ENCODE data around the gene RCSD1.
"Not testable (repeated sequence)": the region's sequence is repeated elsewhere in the genome, so short reads cannot be mapped to it uniquely, and the experiment has no call there.

Gene RCSD1

DNA sequence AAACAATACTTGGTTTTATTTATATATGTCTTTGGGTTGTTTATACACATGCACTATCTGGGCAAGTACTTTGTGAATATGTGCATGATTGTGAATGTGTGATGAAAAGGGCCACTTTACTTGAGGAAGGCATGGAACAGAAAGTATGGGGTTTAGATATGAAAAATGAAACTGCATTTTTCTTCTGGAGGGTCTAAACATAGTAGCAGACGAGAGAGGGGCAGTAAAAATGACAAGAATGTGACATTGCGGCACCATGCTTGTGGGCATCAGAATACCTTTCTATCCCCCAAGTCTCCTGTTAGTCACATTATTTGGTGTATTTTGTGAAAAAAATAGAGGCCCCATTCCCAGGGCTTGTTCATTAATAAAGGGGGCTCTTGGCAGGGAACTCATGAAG lies 76.3 kb downstream of the RCSD1 start:
- H3K4me3 ChIP-seq (ENCODE audit: low read depth, low read length): no peak overlapping the region
- no peak for DNase-seq (ENCODE audit: low read depth)

DNA sequence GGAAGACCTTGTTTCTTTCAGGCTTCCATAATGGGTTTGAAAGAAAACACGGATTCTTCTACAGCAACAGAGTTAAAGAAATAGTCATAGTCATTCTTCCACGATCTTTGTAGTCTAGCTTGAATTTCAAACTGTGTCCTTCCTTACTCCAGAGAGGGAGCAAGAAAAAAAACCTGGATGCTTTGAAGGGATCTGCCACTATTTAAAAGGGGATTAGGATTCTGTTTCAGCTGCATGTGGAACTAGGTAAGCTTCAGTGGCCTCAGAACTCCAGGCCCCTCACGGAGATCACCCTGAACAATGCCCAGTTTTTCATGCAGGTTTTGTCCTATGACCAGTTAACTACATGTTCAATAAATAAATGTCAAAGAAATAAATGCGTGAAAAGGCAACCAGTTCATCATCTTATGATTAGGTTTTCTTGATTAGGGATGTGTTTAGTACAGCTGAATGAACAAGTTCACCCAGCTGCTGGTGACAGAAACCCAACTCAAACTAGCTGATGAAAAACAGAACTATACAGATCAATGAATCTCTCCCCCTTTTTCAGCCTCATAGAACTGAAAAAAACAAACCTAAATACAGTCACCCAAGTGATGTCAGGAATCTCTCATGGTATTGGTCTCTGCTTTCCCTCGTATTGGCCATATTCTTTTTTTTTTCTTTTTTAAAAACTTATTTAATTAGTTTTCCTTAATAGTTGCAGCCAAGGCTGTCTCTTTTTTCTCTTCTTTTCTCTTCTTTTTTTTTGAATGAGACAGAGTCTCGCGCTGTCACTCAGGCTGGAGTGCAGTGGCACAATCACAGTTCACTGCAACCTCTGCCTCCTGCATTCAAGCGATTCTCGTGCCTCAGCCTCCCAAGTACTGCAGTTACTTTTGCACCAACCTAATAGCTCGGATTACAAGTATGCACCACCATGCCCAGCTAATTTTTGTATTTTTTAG lies 77.2 kb downstream of the RCSD1 start:
- no peak for DNase-seq (ENCODE audit: low read depth)
- no peak overlapping the region for H3K4me3 ChIP-seq (ENCODE audit: low read depth, low read length)

DNA sequence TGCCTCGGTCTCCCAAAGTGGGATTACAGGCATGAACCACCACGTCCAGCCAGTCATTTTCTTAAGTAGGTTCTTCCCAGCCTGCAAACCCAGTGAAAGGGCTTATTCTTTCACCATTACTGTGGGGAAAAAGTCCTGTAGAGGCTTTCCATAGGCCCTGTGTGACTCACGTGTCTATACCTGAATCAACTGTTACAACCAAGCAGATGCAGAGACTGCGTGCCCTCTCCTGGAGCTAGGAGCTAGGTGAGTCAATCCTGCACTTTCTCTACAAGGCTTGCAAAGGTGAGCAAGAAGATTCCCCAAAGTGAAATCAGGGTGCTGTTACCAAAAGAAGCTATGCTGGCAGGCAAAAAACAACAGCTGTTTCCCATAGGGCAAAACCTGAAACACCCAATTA lies 77.9 kb downstream of the RCSD1 start:
- no peak for DNase-seq (ENCODE audit: low read depth)
- H3K4me3 ChIP-seq (ENCODE audit: low read depth, low read length): no peak overlapping the region

DNA sequence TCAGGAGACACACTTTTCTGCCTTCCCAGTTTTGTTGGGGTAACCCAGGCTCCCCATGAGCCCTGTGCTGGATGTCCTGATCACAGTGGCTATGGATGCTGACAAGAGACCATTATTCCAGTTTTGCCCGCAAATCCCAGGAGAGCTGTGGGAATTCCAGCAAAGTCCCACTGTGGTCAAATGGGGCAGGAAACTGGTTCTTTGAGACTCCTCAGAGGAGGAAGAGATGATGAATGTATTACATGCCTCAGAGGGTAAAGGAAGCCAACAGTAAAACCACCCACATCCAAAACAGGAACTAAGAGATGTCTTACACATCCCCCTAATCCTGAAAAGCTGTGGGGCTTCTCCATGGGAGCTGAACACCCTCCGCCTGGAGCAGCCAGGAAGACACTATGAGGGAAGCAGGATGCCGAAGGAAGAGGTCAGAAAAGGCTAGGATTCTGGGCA lies 78.9 kb downstream of the RCSD1 start:
- no peak for DNase-seq (ENCODE audit: low read depth)

DNA sequence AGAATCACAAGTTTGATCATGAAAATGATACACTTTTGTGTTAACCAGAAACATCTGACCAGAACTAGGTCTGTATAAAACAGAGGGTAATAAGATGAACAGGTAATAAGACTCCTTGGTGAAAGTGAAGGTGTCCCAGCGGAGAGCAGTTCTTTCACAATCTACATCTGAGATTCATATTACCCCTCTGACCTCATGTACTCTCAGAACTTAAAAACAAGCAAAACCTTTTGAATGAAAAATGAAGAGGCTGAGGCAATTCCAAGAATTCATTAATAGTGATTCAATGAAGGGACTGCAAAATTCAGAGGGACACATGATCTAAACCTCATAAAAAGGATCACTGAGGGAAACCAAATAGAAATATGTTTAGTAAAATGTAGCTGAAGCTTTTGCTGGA lies 80.8 kb downstream of the RCSD1 start:
- no peak for DNase-seq (ENCODE audit: low read depth)
- H3K4me3 ChIP-seq (ENCODE audit: low read depth, low read length): no peak overlapping the region

More for the DNA sequence above, 78.9 kb downstream of the RCSD1 start:
- H3K4me3 ChIP-seq (ENCODE audit: low read depth, low read length): no peak overlapping the region

DNA sequence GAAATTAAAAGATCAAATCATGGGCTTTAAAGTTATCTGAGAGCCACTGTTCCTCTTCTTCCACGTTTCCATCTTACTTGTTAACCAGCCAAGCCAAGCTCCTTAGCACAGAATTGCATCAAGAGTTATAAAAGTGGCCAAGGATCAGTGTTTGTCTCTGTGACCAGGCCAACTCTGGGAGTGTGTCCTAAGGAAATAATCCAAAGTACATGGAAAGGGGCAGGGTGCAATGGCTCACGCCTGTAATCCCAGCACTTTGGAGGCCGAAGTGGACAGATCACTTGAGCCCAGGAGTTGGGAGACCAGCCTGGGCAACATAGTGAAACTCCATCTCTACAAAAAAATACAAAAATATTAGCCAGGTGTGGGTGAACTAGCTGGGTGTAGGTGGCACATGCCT lies 81.8 kb downstream of the RCSD1 start:
- no peak overlapping the region for H3K4me3 ChIP-seq (ENCODE audit: low read depth, low read length)
- no peak for DNase-seq (ENCODE audit: low read depth)

DNA sequence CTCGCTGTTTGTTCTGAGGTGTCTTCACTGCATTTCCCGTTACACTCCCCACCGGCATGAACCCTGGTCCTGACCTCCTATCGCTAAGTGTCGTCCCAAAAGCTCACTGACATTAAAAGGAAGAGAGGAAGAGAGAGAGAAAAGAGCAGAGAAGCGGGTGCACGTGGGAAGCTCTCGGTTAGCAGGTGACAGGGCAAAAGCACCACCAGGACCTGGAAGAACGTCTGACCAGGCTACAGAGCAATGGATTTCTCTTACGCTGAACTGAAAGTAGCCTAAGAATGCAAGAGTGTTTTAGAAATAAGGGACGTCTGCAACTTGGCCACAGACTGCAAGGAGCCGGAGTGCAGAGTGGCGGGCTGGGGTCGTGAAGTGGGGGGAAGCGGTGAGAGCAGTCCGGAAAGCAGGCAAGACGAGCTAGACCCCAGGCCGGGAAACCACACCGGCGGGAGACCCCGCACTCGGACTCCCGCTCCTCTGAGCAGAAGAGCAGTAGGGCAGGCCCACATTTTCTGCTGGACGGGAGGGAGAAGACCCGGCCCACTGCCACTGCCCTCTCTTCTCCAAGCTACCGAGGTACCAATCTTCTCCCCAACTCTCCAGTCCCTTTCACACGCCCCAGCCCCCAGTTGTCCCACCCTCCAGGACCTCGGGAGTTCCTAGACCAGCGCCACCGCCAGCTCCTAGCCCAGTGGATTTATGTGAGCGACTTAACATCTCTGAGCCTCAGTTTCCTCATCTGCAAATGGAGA lies 83.5 kb downstream of the RCSD1 start:
- peak overlapping the region; percentile 88 for H3K4me3 ChIP-seq (ENCODE audit: low read depth, low read length)
- no peak for DNase-seq (ENCODE audit: low read depth)

DNA sequence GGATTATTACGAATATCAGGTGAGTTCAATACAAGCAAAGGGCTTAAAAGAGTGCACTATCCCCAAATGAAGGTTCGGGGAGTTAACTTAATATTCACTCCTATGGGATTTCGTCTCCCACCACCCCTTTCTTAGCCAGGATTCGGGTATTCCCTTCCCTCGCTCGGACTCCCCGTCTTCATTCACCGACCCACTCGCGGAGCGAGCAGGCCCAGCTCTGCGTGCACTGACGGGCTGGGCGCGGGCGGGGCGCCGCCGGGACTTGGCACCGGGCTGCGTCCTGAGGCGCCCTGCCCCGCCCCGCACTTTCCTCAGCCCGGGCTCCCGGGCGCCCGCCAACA lies 84.0 kb downstream of the RCSD1 start:
- DNase-seq (ENCODE audit: low read depth): no peak
- H3K4me3 ChIP-seq (ENCODE audit: low read depth, low read length): peak overlapping the region; percentile 88

DNA sequence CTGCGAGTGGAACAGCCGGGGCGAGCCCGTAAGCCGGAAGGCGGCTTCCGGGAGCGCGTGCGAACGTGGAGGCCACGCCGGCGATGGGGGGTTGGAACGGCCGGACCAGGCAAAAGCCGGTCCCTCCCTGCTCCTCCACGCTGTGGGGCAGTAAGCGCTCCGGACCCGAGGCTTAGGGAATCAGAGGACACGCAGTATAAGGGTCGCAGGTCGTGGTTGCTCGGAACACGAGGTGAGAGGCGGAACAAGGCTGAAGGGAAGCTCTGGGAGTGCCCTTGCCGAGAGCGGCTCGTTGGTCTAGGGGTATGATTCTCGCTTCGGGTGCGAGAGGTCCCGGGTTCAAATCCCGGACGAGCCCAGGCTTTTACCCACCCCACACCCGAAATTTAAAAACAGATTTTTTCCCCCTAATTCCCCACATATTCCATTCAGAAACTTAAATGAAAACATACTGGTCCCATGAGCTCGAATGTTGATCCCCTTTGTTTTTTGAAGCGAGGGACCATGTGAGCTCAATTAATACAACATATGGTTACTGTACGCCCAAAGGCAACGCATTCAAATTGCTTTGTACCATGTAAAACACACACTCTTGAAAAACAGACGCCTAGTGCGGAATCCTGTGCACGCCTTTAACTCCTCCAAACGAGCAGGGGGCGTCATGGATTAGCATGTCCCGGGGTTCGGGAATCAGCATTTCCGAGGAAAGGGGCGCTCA lies 84.6 kb downstream of the RCSD1 start:
- peak overlapping the region; percentile 88 for H3K4me3 ChIP-seq (ENCODE audit: low read depth, low read length)
- peak; percentile 38 for DNase-seq (ENCODE audit: low read depth)

DNA sequence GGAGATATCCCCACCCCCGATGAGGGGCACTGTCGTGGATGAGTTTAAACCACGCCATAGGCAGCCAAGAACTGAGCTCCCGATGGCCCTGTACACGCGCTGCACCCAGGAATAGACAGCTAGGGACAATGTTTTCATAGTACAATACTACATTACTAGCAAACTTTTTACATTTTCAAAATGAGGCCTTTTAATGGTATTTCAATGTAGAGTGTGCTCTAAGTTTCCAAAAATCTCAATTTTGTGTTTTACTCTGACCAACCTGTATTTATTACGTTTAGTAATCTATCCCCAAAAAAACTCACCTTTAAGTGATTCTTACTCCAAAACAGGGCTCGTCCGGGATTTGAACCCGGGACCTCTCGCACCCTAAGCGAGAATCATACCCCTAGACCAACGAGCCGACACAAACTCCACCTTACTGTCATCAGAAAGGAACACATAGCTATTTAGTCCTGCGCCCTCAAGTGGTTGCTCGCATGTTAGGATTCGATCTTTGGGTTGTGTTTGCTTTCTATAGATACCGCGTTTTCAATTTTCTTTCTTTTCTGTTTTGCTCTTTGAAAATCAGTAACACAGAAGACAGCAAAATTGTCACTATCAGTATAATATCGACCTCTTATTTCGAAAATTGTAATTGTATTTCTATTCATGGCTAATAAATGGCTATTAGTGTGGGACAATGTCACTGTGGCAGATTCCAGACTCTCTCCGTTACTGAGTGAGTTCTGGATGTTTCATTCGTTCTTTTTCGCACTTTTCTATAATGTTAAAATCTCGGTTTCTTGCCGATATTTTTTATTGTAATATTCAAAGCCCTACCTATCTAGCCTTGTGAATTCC lies 85.3 kb downstream of the RCSD1 start:
- H3K4me3 ChIP-seq (ENCODE audit: low read depth, low read length): peak overlapping the region; percentile 88
- DNase-seq (ENCODE audit: low read depth): peak; percentile 63

DNA sequence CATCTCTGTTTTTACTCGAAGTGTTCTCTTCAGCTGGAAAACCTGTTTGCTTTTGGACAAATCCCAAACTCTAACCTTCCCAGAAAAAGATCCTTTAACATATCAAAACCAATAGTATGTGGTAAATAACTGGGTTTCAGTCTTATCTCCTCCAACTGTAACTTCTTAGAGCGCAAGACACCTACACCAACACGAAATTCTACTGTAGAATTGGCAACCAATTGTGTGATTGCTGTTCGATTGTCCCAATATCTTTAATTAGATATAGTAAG lies 85.9 kb downstream of the RCSD1 start:
- DNase-seq (ENCODE audit: low read depth): no peak

DNA sequence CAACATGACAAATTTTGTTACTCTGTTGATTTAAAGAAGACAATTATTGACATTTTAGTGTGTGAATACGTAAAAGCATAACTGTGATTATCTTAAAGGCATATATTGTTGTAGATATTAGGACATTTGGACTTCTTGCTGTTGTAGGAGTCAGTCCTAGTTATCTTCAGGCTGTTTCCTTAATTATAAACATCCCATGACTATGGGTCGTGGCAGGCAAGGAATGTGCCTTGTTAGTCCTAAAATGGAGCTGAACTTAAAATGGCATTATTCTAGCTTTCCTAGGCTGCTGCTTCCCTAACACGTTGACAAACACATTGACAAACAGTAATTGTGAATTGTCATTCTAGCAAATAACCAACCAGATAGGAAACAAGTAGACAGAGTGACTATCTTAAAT lies 87.3 kb downstream of the RCSD1 start:
- no peak for DNase-seq (ENCODE audit: low read depth)
- H3K4me3 ChIP-seq (ENCODE audit: low read depth, low read length): no peak overlapping the region

More for the DNA sequence above, 85.9 kb downstream of the RCSD1 start:
- peak overlapping the region; percentile 88 for H3K4me3 ChIP-seq (ENCODE audit: low read depth, low read length)

DNA sequence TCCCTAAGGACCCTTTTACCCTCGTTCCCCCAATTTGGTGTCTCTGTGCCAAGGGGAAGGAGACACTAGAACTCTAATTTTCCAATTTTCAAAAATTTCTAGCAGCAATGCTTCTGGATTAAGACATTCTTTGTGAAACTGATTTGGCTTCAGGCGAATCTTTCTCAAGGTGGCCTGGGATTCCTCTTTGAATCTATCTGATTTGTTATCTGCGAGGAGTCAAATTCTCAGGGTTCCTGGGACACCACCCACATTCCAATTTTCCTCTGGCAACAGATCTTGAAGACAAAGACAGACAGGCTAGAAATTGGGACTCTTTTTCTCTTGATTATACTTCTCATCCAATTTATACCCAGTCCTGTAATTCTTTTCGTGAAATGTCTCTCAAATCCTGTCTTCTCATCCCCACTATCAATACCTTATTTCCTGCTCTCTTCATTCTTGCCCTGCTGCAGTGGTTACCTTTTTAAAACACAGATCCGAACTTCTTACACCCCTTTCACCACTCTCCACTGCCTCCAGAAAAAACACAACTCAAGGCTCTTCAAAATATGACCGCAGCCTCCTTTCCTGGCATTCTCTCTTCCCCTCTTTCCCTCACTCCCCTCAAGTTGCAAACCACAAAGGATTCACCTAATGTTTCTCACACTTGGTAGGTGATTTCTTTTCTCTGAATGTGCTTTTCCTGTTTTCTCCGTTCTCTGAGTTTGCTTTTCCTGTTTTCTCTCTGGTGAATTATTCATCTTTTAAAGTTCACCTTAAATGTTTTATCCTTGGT lies 89.1 kb downstream of the RCSD1 start:
- H3K4me3 ChIP-seq (ENCODE audit: low read depth, low read length): no peak overlapping the region
- no peak for DNase-seq (ENCODE audit: low read depth)

DNA sequence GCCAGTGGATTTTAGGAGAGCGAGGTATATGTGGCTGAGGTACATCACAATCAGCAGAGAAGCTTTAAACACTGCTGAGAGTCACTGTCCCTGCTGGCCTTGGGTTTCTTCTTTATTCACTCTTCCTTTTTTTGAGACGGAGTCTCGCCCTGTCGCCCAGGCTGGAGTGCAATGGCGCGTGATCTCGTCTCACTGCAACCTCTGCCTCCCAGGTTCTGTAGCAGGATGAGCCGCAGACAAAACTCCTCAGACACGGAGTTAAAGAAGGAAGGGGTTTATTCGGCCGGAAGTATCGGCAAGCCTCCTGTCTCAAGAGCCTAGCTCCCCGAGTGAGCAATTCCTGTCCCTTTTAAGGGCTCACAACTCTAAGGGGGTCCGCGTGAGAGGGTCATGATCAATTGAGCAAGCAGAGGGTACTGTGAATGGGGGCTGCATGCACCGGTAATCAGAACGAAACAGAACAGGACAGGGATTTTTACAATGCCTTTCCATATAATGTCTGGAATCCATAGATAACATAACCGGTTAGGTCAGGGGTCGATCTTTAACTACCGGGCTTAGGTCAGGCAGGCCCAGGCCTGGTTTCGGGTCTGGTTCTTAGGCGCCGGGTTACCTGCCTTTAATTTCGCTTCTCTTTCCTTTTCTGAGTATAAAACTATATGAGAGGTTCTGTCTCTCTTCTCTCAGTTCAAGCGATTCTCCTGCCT lies 89.8 kb downstream of the RCSD1 start:
- not testable (repeated sequence) for H3K4me3 ChIP-seq (ENCODE audit: low read depth, low read length); DNase-seq (ENCODE audit: low read depth)

DNA sequence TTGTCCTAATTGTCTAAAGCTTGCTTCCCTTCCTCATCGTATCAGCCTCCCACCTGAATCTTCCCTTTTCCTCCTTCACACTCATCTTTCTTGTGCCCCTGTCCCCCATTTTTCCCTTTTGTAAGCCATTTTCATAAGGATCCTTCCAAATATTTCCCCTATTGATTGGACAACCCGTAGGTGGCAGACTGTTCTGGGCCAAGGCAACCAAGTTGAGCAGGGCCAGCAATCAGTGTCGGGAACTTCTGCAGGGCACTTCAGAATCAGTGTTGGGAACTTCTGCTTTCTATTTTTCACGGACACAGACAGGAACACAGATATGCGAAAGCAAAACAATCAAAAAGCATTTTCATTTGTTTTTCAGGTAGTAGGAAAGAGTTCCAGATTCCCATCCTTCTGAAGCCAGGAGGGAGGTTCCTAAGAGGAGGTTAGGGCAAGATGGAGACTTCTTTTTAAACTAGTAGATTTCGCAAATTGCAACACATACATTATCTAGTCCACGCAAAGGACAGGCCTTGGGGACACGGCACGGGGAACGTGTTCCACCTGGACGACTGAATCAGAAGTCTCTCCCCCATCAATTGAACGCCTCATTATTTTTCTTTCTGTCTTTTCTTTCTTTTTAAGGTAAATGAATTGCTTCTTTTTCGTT lies 91.1 kb downstream of the RCSD1 start:
- peak overlapping the region; percentile 76 for H3K4me3 ChIP-seq (ENCODE audit: low read depth, low read length)
- DNase-seq (ENCODE audit: low read depth): peak; percentile 31

DNA sequence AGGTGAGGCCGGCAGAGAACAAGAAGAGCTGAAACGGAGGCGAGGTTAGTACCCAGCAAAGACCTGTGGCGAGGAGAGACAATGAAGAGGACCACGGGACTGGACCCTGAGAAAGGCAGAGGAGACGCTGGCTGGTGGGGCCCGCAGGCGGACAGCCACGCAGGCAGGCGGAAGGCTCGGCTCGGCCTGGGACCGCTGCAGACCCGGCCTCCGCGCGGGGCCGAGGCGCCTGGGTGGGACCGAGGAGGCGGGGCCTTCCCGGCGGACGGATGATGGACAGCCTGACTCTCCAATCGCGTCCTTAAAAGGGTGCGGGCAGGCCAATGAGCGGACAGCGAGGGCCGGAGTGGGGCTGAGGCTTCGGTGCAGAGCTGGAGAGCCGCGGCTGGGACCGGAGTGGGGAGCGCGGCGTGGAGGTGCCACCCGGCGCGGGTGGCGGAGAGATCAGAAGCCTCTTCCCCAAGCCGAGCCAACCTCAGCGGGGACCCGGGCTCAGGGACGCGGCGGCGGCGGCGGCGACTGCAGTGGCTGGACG lies 91.7 kb downstream of the RCSD1 start, which contains the start of gene MPZL1:
MPZL1 (plus strand) TSS at position 366 of the 535 bp plus-strand sequence. CDS start 170 bp downstream, outside the sequence.
- peak; percentile 79 for DNase-seq (ENCODE audit: low read depth)
- peak within 1 kb of the TSS; percentile 76 for H3K4me3 ChIP-seq (ENCODE audit: low read depth, low read length)
